K562 (cell line): ENCODE data around the gene LANCL3. TPM values are rescaled to one million over a fixed set of nuclear protein-coding genes. Genes with fewer than 3 reads are reported as not detected.
A peak's percentile ranks its signal among the peaks of the same experiment; 100 is the strongest.

ENCODE experiments used
- BHLHE40 ChIP-seq: IDR thresholded peaks from 2 replicates; pipeline ENCODE4 v1.6.1; 2011; ENCODE audit warnings: low read length, improper control_type of control experiment
- CBX8 ChIP-seq: fragments of 200-600 bp; sonication (generic); IDR thresholded peaks from 2 replicates; pipeline ENCODE4 v1.6.1; 2012; ENCODE audit warnings: borderline replicate concordance, mixed run types, low read depth, mild to moderate bottlenecking, moderate library complexity, mixed read lengths, low read length, control low read depth, inconsistent platforms; ENCODE audit not compliant: poor library complexity, severe bottlenecking; ENCODE audit errors: extremely low read depth
- CTBP1 ChIP-seq: fragments of 450-650 bp; IDR thresholded peaks from 2 replicates; pipeline ENCODE4 v1.6.1; 2016; ENCODE audit warnings: borderline replicate concordance
- MED1 ChIP-seq: sonication (generic); formaldehyde crosslinking; IDR thresholded peaks from 2 replicates; pipeline ENCODE4 v1.8.1; 2023; ENCODE audit warnings: missing genetic modification reagents, borderline replicate concordance
- NFE2 ChIP-seq: IDR thresholded peaks from 2 replicates; pipeline ENCODE4 v1.6.1; 2014; ENCODE audit warnings: antibody characterized with exemption, low read depth
- NR2C1 ChIP-seq, 2 experiments: fragments of 450-650 bp; IDR thresholded peaks; 2 replicates each; pipeline ENCODE4 v1.6.1; 2017; ENCODE audit warnings: mild to moderate bottlenecking in 2 of 2, antibody characterized with exemption in 1 of 2, inconsistent platforms in 1 of 2, missing compliant biosample characterization in 1 of 2, missing genetic modification characterization in 1 of 2
- polyA plus RNA-seq, 8 experiments: library from polyadenylated mRNA; depleted of rRNA in 4 of 8; stranded (reverse) in 5 of 8; unstranded in 3 of 8; fragments of >200 nt; fragmentation: Nextera tagmentation in 2 of 8; fragmentation: Illumina TruSeq in 1 of 8; extraction: Ambion mirVana in 2 of 8; extraction: Trizol in 1 of 8; gene quantifications; 2 replicates each; pipeline versions ENCODE4 v1.2.1 to v1.2.3, GENCODE V29; 2011 to 2014; ENCODE audit warnings: inconsistent platforms in 1 of 8, missing spikeins in 1 of 8
- total RNA-seq, 7 experiments: library from RNA; depleted of rRNA in 6 of 7; stranded (reverse); fragments of >200 nt in 6 of 7; fragmentation: Illumina TruSeq in 2 of 7; extraction: Trizol in 2 of 7; gene quantifications; 2 replicates each; pipeline versions ENCODE4 v1.2.1 to v1.2.3, GENCODE V29; 2011 to 2021; ENCODE audit warnings: low replicate concordance in 1 of 7
- TF ChIP-seq, protein P1 (sequence below), 2 experiments: fragments of 450-650 bp; IDR thresholded peaks; 2 replicates each; pipeline ENCODE4 v1.6.1; 2016; ENCODE audit warnings: mild to moderate bottlenecking in 2 of 2, borderline replicate concordance in 1 of 2, low read depth in 1 of 2, moderate library complexity in 1 of 2
- TF ChIP-seq, protein P2 (sequence below): fragments of 250-450 bp; sonication (Bioruptor Pico); IDR thresholded peaks from 2 replicates; pipeline ENCODE4 v1.9.0; 2021; ENCODE audit warnings: mild to moderate bottlenecking, inconsistent platforms
- TF ChIP-seq, protein P3 (sequence below), 3 experiments: fragments of 200-800 bp in 1 of 3; fragments of 250-450 bp in 1 of 3; fragments of 450-650 bp in 1 of 3; sonication (Bioruptor Pico) in 1 of 3; sonication (Bioruptor generic) in 1 of 3; formaldehyde crosslinking in 1 of 3; IDR thresholded peaks; 2 replicates each; pipeline versions ENCODE4 v1.6.1 to v1.8.0; 2016 to 2022; ENCODE audit warnings: mild to moderate bottlenecking in 2 of 3, missing genetic modification characterization in 2 of 3, missing compliant biosample characterization in 1 of 3, moderate library complexity in 1 of 3

The LANCL3 gene
- total and polyA plus RNA-seq, 9 of the 15 experiments (the other 6 are each of a cell fraction or from before 2014, with no cell fraction given) = 0.41 to 1.5 (median 0.58) TPM

GRCh38 chrX:37685381-37686359 is 114.2 kb downstream of the LANCL3 start, which contains the start of gene XK (continued):
- TF ChIP-seq, protein P1, sequence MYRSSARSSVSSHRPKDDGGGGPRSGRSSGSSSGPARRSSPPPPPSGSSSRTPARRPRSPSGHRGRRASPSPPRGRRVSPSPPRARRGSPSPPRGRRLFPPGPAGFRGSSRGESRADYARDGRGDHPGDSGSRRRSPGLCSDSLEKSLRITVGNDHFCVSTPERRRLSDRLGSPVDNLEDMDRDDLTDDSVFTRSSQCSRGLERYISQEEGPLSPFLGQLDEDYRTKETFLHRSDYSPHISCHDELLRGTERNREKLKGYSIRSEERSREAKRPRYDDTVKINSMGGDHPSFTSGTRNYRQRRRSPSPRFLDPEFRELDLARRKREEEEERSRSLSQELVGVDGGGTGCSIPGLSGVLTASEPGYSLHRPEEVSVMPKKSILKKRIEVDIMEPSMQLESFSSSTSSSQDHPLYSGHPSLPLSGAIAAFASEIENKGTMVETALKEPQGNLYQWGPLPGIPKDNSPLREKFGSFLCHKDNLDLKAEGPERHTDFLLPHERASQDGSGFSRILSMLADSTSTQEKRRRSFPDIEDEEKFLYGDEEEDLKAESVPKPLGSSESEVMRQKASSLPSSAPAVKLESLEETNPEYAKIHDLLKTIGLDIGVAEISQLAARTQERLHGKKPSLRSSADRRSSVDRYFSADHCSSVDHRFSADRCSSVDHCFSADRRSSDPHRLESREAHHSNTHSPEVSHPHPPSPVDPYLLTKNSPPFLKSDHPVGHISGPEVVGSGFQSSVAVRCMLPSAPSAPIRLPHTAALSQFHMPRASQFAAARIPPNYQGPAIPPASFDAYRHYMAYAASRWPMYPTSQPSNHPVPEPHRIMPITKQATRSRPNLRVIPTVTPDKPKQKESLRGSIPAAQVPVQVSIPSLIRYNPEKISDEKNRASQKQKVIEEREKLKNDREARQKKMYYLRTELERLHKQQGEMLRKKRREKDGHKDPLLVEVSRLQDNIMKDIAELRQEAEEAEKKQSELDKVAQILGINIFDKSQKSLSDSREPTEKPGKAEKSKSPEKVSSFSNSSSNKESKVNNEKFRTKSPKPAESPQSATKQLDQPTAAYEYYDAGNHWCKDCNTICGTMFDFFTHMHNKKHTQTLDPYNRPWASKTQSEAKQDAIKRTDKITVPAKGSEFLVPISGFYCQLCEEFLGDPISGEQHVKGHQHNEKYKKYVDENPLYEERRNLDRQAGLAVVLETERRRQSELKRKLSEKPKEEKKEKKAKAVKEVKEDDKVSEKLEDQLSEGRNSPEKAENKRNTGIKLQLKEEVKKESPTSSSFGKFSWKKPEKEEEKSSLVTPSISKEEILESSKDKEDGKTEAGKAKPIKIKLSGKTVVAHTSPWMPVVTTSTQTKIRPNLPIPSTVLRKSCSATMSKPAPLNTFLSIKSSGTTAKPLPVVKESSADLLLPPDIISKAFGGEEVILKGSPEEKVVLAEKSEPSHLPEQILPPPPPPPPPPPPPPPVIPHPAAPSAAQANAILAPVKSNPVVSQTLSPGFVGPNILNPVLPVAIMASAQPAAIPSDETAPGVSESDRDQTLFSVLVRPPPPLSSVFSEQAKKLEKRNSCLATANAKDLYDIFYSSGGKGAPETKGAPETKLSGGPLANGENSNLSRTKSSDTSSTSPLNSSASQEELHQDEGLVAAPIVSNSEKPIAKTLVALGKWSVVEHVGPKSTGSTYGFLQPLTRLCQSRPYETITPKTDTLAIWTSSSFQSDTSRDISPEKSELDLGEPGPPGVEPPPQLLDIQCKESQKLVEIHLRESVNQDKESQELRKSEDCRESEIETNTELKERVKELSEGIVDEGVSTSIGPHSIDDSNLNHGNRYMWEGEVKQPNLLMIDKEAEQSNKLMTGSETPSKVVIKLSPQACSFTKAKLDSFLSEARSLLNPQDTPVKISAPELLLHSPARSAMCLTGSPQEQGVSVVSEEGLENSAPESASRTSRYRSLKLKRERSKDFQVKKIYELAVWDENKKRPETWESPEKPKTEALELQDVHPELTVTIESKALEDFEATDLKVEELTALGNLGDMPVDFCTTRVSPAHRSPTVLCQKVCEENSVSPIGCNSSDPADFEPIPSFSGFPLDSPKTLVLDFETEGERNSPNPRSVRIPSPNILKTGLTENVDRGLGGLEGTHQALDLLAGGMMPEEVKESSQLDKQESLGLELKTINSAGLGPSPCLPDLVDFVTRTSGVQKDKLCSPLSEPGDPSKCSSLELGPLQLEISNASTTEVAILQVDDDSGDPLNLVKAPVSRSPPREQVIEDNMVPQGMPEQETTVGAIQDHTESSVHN (IDR thresholded peaks at IDR 0.05; ENCODE audit: borderline replicate concordance in 1 of 2, low read depth in 1 of 2) = no peak
- TF ChIP-seq NR2C1 (IDR thresholded peaks at IDR 0.05) (no peak), NR2C1 (tag; IDR thresholded peaks at IDR 0.05) (no peak), MED1 (CRISPR knock-in tag) (no peak), NFE2 (peak; percentile 9; the same call in 1 of the 2 replicates), CTBP1 (0 out of 2 replicates have a peak, but pooled peaks have one; percentile 42), CBX8 (no peak), BHLHE40 (peak; percentile 80)
- TF ChIP-seq, protein P2, sequence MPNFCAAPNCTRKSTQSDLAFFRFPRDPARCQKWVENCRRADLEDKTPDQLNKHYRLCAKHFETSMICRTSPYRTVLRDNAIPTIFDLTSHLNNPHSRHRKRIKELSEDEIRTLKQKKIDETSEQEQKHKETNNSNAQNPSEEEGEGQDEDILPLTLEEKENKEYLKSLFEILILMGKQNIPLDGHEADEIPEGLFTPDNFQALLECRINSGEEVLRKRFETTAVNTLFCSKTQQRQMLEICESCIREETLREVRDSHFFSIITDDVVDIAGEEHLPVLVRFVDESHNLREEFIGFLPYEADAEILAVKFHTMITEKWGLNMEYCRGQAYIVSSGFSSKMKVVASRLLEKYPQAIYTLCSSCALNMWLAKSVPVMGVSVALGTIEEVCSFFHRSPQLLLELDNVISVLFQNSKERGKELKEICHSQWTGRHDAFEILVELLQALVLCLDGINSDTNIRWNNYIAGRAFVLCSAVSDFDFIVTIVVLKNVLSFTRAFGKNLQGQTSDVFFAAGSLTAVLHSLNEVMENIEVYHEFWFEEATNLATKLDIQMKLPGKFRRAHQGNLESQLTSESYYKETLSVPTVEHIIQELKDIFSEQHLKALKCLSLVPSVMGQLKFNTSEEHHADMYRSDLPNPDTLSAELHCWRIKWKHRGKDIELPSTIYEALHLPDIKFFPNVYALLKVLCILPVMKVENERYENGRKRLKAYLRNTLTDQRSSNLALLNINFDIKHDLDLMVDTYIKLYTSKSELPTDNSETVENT = 0 out of 2 replicates have a peak, but pooled peaks have one; percentile 12
- TF ChIP-seq, protein P3, sequence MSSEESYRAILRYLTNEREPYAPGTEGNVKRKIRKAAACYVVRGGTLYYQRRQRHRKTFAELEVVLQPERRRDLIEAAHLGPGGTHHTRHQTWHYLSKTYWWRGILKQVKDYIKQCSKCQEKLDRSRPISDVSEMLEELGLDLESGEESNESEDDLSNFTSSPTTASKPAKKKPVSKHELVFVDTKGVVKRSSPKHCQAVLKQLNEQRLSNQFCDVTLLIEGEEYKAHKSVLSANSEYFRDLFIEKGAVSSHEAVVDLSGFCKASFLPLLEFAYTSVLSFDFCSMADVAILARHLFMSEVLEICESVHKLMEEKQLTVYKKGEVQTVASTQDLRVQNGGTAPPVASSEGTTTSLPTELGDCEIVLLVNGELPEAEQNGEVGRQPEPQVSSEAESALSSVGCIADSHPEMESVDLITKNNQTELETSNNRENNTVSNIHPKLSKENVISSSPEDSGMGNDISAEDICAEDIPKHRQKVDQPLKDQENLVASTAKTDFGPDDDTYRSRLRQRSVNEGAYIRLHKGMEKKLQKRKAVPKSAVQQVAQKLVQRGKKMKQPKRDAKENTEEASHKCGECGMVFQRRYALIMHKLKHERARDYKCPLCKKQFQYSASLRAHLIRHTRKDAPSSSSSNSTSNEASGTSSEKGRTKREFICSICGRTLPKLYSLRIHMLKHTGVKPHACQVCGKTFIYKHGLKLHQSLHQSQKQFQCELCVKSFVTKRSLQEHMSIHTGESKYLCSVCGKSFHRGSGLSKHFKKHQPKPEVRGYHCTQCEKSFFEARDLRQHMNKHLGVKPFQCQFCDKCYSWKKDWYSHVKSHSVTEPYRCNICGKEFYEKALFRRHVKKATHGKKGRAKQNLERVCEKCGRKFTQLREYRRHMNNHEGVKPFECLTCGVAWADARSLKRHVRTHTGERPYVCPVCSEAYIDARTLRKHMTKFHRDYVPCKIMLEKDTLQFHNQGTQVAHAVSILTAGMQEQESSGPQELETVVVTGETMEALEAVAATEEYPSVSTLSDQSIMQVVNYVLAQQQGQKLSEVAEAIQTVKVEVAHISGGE (CRISPR knock-in tag; IDR thresholded peaks at IDR 0.05) = no peak; a peak in 2 of 6 replicates
